GM21390 (cell line): ENCODE measurements around the gene PNPLA2.
A peak's percentile ranks its signal among the peaks of the same experiment; 100 is the strongest.

Source experiments
- ATAC-seq: cut with Tn5 transposase; IDR thresholded peaks from one replicate; pipeline ENCODE4 v1.9.1; 2021; ENCODE audit not compliant: unreplicated experiment

Gene PNPLA2

DNA sequence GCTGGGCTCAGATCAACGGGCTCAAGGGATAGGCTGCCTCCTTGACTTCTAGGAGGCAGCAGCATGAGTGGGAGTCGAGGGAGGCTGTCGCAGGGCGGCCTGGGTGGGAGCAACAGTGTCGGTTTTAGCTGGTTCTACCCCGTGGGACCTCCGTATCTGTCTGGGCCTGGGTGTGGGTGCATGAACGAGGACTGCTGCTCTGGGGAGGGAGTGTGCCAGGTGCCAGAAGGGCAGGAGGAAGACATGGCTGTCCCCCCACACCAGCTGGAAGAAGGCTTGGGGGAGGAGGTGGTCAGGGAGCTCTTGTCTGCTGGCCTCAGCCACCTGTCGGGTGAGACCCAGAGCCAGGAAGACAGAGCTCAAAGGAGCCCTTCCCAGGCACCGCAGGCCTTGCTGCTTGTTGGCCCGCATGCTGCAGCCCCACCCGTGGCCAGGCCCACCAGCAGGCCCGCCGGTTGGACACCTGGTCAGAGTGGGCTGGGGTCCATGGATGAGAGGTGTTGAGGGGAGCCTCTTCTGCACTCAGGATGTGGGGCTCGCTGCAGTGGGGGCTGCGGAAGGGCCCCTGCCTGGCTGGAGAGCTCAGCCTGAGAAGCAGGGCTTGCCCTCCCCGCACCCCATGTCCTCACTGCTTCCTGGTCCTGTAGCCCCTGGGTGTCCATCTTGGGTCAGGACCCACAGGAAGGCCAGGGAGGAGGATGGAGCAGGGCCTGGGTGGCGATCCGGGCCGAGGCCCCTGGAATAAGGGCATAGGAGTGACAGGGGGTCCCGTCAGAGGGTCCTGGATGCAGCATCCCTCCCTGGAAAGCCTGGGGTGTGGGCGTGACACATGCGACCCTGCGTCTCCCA, 32.3 kb upstream of the PNPLA2 start:
- ATAC-seq, result no peak

DNA sequence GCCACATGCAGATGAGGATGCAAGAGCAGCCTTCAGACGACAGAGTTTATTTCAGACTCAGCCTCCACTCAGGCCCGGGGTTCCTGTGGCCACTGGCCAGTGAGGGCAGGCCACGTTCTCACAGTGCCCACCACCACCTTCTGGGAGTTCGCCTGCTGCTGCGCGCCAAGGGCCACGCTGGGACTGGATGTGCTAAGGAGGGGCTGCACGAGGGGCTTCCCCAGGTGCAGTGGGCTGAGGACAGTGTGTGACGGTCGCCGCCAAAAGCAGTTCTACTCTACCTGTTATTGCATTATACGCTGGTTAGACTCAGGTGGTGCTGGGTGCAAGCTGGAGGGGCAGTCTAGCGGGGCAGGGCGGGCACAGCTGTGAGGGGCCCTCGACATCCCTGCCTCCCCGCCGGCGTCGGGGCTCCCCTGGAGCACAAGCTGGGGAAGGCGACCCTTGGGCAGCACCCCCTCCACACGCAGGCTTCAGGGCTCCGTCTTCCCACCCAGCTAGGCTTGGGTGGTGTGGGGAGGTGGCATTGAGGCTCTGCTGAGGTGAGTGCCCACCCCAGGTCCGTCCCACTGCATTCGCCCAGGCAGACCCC, 31.5 kb upstream of the PNPLA2 start:
- no peak for ATAC-seq

GRCh38 chr11:788009-788640, 30.6 kb upstream of the PNPLA2 start:
- no peak for ATAC-seq

DNA sequence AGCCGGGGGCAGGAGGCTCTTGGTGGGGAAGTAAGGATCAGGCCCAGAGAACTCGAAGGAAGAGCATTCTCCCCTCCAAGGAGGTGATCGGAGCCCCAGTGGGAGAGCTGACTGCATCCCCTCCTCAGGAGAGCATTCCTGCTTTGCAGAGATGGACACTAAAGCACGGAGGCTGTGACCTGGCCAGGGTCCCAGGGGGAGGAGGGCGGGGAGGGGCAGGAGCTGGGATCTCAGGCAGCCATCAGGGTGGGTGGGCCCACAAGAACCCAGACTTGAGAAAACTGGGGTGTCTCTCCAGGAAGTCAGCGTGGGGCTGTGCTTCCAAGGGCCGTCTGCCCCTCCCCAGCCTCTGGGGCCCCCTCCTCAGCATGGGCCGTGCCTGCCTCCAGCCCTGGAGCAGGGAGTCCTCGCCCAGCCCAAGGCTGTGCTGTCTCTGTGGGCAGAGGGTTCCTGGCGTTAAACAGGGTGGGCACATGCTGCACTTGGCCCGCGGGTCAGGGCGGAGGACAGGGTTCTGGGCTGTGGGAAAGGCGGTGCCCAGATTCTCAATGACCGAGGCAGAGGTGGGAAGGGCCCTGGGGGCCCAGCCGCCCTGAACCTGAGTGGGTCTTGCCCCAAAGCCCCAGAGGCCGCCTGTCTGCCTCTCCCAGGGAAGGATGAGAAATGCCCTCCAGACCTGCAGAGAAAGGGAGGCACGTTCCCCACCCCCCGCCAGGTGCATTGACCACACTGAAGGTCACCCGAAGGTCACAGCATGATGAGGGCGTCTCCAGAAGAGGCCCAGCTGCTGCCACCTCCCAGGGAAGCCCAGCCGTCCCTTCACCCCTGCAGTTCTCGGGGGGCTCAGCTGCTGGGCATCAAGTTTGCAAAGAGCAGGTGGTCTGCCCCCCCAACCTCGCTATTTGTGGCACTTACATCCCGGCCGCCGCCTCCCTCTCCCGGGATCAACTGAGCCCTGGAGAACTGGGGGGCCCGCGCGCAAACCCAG, 29.5 kb upstream of the PNPLA2 start:
- no peak for ATAC-seq

DNA sequence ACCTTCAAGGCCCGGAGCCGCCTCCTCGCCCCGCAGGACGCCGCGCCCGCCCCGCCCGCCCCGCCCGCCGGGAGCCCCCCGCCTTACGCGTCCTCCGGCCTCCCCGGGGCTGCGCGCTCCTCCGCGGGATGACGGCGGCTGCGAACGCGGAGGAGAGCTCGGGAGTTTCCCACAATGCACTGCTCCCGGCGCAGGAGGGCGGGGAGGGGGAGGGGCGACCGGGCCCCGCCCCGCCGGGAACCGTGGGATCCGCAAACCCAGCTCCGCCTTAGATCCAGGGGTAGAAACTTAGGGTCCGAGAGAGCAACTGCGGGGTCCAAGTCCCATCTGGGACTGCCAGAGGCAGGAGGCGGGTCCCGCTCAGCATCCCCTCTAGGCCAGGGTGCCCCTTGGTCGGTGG, 28.8 kb upstream of the PNPLA2 start, which contains the start of gene CEND1:
TSS of gene CEND1 (minus strand) at position 148 of the 400 bp plus-strand sequence. CDS start 1,514 bp downstream, outside the sequence.
- ATAC-seq, result no peak

- no peak for ATAC-seq
Observed at GRCh38 chr11:790721-791564, 27.8 kb upstream of the PNPLA2 start.

DNA sequence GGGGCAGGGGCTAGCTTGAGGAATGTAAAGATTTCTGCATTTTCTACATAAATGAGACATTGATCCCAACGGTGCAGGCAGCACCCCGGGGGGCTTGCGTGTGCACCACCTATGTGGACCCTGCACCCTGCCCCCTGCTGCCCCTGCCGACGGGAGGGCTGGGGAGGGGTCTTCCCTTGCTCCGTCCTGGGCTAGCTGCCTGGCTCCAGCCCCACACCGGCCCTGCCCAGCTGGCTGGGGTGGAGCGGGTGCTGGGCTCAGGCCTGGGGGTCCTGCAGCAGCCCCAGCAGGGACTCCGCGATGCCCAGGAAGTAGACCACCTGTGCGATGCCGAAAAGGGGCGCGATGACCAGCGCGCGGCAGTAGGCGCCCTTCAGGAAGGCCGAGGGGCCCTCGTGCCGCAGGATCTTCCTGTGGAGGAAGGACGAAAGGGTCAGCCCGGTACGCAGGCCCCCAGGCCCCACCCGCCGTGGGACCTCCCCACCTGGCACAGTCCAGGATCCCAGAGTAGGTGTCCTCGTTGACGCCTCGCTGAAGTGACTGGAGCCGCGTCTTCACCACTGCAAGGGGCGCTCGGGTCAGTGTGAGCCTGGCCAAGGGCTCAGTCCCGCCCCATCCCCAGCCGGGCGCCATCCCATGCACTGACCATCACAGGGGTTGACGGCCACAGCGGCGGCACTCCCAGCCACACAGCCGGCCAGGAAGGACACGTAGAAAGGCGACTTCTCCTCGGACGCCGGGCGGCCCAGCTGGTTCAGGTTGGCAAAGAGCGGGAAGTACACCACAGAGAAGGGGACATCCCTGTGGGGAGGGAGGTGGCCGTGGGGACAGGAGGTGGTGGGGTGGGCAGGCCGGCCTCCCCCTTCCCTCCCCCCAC, 26.8 kb upstream of the PNPLA2 start:
- ATAC-seq, result no peak

DNA sequence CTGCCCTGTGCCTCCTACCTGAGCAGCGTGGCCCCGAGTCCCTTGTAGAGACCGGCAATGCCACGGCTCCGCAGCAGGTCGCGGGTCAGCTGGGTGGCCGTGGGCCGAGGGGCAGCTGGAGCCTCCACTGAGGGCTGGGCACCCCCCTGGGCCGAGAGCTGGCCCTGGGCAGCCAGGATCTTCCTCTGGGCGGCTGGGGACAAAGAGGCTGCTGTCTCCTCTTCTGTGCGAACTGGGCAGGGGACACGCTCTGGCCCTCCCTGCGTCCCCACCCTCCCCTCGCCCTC, 26.2 kb upstream of the PNPLA2 start:
- no peak for ATAC-seq

GRCh38 chr11:792873-793272, 25.8 kb upstream of the PNPLA2 start:
- ATAC-seq, result no peak

DNA sequence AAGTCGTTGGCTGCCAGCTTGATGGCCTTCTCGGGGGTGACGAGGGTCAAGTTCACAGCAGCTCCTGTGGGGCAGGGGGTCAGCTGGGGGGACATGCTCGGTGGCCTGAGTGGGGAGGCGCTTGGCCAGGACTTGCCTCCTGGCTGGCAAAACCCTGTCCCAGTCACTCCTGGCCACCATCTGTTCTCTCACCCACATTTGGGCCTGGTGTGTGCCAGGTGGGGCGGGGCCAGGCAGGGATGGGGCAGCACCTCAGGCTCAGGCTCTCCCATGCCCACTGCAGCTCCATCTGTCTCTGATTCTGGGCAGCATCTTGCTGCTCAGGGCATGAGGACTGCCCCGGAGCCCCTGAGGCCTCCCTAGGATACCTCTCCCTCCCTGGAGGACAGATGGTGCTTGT, 25.2 kb upstream of the PNPLA2 start:
- ATAC-seq, result no peak

DNA sequence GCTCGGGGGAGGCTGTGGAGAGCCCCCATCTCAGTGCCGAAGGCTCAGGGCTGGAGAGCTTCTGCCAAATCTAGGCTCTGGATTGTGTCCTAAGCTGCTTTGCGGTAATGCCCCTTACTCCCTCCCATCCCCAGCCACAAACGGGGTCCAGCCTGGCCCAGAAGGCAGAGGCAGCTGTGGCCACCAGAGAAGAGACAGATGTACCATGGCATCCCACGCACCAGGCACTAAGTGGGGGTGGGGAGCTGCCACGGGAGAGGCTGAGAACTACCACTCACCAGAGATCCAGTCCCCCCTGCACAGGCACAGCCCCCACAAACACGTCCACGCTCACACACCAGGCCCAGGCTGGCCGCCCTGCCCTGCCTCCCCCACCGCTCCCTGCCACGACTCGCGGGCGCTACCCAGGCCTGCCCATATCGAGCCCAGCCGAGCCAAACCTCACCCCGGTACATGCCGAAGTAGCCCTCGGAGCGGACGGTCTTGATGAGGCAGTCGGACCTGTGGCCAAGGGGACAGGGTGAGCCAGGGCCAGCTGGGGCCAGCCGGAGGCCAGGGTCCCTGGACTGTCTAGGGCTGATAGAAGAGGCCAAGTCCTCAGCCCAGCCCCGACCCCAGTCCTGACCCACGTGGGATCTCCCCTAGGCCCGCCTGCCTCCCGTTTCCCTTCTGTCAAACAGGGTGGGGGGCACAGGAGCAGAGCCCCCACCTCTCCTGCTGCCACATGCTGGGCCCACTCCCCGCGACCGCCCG, 24.5 kb upstream of the PNPLA2 start:
- ATAC-seq, result no peak

DNA sequence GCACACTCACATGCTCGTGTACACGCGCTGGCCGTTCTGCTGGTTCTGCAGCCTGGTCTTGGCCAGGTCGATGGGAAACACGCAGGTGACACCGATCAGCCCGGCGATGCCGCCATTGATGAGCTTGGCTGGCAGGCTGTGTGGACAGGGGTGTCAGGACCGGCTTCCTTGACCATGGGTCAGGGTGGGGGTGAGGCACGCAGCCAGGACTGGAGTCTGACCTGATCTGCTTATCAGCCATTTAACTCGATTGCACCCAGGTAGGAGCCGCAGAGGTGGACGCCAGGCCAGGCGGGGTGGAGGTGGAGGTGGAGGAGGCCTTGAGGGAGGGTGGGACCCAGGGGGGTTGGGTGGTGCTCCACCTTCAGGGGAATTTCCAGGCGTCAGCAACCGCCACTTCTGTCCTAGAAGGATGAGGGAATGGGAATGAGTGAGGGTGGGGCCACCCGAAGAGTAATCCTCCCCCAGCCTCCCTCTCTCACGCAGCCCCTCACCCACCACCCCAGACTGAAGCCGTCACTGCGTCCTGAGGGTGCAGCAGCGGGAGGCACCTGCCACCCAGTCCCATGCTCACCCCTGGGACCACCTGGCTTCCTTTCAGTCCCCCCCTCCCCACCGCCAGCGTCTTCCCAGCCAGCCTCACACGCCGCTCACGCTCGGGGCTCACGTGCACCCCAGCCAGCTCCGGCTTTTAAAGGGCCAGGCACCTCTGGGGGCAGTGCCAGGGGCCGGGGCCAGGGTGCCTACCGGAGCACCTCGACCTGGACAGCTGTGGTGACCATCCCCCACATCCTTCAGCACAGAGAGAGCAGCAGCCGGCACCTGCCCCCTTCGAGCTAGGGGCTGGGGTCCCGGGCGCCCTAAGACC, 23.7 kb upstream of the PNPLA2 start:
- ATAC-seq, result no peak

- no peak for ATAC-seq
Observed at GRCh38 chr11:795634-796564, 22.8 kb upstream of the PNPLA2 start.

DNA sequence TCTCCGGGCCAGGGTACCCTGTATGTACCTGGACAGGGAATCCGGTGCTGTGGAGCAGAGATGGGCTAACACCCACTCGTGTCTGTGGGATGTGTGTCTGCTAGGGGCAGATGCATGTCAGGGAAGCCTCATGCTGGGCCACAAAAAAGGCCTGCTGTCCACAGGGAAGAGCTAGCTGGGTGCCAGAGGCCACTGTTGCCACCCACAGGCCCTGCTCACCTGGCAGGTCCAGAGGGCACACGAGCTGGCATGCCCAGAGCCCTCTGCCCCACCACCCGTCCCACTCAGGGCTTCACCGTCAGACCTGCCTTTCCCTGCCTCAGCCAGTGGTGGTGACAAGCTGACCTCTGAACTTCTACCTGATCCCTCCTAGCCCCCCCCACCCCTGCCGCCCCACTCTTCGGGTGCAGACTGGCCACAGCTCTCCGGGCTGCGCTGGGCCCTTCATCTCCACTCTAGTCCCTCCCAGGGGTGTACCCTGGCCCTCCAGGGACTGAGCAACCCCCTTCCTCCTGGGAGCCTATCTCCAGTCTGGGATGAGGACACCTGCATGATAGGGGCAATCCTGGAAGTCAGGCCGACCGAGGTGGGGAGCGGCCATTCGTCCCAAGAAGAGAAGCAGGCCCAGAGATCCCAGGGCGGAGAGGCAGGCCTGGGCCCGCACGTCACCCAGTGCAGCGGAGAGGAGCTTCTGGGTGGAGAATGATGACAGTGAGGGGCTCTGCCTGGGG, 22.0 kb upstream of the PNPLA2 start:
- no peak for ATAC-seq

DNA sequence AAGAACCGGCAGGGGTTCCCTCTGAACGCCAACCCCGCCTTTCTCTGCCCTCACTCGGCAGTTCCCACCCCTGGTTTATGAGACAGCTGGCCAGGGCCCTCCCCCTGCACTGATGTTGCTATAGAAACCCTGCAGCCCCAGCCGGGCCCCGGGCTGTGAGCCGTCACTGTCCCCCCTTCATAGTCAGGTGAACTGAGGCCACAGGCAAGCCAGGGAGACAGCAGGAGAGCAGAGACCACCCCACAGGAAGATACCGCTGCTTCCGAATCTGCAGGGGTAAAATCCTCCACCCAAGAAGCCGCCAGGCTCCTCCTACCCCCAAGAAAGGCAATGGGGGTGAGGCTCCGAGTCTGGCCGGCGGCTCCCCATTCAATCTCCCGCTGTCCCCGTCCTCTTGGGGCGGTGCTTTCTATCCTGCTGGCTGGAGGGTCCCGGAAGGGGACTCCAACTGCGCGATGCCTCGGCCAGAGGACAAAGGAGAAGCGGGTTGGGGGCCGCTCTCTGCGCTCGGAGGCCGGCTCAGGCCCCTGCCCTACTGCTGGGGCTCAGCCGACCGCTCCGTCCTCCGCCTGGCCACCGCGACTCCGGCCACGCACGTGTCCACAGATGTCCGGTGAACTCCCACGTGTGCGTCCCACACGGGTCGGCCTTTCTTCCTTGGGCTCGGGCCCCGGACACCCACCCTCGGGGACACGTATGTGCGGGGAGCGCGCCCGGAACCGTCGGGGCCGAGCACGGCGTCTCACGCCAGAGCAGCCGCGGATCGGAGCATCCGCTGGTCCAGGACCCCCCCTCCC, 21.2 kb upstream of the PNPLA2 start:
- ATAC-seq, result peak; percentile 38
